GM21576 (cell line): Measurements from ENCODE around the gene PTPRCAP.

Experiments
- ATAC-seq: cut with Tn5 transposase; IDR thresholded peaks from one replicate; pipeline ENCODE4 v1.9.1; 2021; ENCODE audit warnings: mild to moderate bottlenecking, moderate library complexity; ENCODE audit not compliant: unreplicated experiment

Gene PTPRCAP

DNA sequence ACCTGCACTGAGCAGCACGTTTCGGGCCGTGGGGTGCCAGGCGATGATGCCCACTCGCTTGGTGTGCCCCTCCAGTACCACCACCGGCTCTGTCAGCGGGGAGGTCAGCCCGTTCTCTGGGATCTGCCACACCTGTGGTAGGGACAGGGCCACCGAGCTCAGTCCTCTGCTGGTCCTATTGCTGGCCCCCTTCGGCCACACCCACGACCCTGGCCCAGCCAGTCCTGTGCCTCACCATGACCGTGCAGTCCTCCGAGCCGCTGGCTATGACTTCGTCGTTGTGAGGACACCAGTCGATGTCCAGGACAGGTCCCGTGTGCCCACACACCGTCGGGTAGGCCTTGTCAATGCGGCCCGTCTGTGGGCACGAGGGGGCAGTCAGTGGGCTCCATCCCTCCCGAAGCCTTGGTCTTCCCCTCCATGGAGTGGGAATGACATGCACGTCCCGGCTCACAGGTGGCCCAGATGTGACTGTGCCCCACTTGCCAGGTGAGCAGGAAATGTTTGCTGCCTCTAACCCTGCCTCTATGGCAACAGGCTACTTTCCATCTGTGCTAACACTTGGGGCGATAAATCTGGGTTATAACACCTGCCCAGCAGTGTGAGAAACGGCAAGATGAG is 4.4 kb upstream of the PTPRCAP start:
- ATAC-seq: no peak

- ATAC-seq: no peak
These were observed 3.6 kb upstream of the PTPRCAP start for GRCh38 chr11:67441098-67441563.

DNA sequence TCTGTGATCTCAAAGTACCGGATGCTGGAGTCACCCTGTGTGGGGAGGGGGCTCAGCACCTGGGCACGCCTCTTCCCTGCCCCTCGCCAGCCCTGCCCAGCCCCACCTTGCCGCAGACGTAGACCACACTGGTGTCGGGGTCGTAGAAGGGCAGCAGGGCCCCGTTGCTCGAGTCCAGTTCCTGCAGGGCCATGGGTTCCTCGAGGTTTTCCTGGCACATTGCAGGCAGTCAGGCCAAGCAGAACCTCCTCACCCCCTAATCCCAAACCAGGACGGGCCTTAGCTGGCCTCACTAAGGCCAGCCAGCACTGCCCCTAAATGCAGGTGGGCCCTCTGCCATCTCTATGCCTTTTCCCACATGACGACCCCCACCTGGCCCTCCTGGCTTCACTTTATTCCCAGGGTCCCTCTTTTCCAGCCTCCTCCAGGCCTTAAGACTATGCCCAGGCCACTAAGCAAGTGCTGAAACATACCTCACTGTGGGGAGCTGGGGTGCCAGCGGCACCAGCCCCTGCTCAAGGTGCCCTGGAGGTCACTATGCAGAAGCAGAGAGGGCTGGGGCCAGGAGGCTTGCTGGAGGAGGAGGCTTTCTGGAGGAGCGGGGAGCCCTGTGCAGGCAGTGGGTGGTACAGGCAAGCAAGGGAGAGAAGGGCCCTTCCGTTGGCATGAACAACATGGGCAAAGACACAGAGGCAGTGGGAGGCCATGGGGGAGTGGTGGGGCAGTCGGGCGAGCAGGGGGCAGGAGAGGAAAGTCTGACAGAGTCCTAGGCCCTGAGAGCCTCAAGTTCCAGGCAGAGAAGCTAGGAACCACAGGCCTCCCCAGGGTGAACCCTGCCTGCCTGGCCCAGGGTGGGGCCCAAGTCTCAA is 3.0 kb upstream of the PTPRCAP start:
- no peak for ATAC-seq

DNA sequence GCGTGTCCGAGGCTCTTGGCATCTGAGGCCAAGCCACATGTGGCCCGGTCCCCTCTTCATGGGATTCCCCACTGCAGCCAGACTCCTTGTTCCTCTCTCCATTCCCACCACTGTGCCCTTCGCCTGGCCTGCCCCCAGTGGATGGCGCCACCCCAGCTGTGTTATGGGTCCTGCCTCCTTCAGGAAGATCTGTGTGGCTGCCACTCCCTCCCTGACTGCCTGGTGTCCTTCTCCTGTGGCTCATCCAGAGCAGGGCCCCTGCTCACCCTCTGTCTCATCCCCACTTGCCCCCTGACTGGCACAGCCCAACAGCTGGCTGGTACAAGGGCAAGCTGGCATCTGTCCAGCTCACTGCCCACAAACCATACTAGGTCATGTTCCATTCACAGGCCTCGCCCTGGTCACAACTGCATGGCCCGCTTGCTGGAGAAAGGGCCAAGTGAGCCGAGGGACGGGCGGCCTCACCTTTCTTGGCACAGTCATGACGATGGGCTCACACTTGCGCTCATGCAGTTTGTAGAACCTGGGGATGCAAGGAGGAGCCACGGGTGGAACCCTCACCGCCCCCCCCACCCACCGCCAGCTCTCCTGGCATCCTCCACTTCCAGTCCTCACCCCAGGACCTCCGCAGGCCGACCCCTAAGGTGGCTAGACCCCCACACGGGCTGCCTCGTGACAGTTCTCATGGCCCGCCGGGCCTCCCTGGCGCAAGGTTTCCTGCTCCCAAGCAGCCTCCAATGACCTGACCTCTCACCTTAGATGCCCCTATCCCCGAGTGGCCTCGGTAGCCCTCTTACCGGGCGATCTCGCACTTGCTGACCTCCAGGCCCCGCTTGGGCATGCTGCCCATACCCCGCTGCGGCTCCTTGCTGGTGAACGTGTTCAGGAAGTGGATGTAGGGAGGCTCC is 2.1 kb upstream of the PTPRCAP start:
- ATAC-seq: no peak

DNA sequence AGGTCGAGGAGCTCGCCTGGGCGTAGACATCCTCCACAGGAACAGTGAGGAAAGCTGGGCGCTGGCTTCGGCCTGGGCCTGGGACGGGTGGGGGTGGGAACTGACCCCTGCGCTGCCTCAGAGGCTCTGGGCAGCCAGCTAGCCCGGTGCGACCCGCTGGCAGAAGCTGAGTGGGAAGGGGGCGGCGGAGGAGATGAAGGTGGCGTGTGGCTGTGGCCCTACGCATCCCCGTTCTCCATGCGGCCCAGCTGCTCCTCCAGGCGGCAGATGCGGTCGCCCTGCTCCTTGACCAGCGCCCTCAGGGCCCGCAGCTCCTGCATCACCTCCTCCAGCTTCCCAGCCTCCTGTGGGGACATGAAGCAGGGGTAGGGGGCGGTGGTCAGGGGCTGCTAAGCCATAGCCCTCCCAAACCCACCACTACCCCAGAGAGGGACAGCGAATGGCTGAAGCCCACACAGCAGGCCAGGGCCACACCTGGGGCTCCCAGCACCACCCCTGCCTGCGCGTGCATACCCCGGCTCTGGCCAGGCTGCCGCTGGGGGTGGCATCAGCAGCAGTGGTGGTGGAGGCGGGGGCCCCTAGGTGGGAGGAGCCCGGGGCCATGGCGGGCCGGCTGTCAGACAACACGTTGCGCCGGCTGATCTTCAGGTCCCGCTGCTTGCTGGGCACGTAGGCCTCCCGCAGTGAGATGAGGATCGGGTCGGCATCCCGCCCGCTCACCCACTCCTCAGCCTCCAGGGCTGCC is 848 bp upstream of the PTPRCAP start:
- no peak for ATAC-seq

- ATAC-seq: no peak
These were observed 301 bp upstream of the PTPRCAP start for GRCh38 chr11:67437809-67438157.

- peak; percentile 34 for ATAC-seq
These were observed 912 bp downstream of the PTPRCAP start for GRCh38 chr11:67436459-67437081.

GRCh38 chr11:67435727-67436458 is 1.6 kb downstream of the PTPRCAP start:
- no peak for ATAC-seq

- no peak for ATAC-seq
These were observed 2.3 kb downstream of the PTPRCAP start for GRCh38 chr11:67435031-67435726.

DNA sequence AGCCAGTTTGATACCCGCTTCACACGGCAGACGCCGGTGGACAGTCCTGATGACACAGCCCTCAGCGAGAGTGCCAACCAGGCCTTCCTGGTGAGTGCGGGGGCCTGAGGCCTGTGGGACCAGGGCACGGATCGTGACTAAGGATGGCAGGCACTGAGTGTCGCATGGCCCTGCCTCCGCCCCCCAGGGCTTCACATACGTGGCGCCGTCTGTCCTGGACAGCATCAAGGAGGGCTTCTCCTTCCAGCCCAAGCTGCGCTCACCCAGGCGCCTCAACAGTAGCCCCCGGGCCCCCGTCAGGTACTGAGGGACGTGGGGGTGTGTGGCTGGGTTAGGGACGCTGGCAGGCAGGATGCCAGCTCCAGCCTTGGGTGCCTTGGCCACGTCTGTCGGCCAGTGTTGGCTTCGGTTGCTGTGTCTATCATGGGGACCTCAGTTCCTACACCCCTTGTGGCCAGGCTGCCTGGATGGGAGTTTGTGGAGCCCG is 3.0 kb downstream of the PTPRCAP start:
- no peak for ATAC-seq

DNA sequence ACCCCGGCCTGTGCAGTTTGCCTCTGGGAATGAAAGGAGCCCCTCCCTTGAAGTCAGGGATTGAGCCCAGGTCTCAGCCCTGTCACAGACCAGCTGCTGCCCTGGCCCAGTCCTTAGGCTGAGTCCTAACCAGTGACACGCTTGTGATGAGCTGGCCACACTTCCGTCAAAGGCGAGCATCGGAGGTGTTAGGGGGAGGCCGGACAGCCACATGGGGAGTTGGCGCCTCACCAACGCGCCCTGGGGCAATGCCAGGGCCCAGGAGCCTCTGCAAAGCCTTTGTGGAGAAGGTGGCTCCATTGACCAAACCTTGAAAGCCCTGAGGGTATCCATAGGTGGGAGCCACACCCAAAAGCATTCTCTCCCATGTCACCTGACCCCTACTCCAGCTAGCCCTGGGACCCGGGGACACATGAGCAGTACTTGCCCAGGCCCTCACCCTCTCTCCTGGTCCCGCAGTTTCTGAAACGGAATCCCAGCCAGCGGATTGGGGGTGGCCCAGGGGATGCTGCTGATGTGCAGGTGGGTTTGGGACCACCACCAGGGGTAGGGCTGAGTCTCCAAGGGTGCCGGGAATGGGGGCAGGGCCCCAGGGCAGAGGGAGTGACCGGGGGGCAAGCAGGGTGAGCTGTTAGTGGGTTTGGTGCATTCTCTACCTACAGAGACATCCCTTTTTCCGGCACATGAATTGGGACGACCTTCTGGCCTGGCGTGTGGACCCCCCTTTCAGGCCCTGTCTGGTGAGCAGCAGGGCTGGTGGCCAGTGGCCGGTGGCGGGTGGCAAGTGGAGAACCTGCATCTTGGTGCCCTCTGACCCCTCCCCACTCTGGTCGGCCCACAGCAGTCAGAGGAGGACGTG is 3.7 kb downstream of the PTPRCAP start:
- ATAC-seq: no peak

- no peak for ATAC-seq
These were observed 4.7 kb downstream of the PTPRCAP start for GRCh38 chr11:67432655-67433349.

DNA sequence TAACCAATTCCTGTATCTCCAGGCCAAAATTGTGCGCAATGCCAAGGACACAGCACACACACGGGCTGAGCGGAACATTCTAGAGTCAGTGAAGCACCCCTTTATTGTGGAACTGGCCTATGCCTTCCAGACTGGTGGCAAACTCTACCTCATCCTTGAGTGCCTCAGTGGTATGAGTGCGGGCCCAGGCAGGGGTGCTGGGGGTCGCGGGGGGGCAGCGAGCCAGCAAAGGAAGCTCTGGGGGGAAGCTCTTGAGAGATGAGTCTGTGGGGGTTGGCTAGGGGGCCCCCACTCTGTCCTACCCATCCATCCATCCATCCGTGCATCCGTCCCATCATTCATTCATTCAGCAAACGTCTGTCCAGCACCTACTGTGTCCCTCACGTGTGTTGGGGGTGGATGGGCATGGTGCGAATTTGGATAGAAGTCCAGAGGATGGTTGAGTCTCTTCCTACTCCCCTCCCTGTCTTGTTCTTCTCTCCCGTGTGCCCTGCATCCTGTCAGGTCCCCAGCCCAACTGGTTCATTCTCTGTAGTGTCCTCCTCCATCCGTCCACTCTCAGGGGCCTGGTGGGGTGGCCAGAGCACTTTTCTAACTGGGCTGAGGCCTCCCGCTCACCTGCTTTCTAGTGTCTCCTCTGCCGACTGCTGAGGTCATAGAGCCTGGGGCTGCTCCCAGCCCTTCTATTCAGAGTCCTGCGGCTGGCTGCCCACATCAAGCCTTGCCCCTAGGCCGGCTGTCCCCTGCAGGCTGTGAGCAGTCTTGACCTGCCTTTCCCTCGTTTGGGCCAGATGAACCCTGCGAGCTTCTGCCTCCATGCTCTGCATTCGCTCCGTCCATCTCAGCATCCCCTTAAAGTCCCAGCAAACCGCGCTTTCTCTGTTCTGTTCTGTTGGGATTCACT is 5.9 kb downstream of the PTPRCAP start:
- no peak for ATAC-seq

DNA sequence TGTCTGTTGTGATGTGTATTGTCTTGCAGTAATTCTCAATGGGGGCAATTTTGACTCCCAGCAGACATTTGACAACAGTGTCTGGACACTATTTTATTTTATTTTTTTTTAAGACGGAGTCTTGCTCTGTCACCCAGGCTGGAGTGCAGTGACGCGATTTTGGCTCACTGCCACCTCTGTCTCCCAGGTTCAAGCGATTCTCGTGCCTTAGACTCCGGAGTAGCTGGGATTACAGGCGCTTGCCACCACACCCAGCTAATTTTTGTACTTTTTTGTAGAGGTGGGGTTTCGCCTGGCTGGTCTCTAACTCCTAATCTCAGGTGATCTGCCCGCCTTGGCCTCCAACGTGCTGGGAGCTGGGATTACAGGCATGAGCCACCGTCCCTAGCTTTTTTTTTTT is 7.8 kb downstream of the PTPRCAP start:
- ATAC-seq: no peak

DNA sequence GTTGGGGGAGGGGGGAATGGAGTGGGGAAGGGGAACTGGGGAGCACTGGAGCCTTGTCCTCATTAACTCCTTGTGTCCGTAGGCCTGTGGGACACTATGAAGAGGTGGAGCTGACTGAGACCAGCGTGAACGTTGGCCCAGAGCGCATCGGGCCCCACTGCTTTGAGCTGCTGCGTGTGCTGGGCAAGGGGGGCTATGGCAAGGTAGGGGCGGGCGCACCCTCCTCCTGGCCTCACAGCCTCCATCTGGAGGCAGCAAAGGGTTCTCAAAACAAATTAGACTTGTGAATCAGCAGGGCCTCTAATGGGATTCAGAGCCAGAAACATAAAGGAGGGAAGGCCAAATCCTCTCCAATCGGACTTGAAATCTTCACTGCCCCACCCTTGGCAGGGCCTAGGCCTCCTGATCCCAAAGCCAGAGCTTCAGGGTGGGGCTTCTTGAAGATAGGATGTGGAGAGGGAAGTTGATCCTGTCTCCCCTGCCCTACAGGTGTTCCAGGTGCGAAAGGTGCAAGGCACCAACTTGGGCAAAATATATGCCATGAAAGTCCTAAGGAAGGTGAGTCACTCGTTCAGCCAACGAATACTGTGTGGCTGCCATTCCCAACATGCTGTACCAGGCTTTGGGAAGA is 8.3 kb downstream of the PTPRCAP start:
- no peak for ATAC-seq
